HepG2 (cell line): Measurements from ENCODE around the gene HOXC11.

Experiments used
- ATAD3A ChIP-seq: sonication (generic); formaldehyde crosslinking; IDR thresholded peaks from 2 replicates; pipeline ENCODE4 v1.4.0; 2020; ENCODE audit warnings: missing genetic modification reagents
- CEBPB ChIP-seq: IDR thresholded peaks from 2 replicates; pipeline ENCODE4 v1.6.1; 2011; ENCODE audit warnings: low read depth, low read length, improper control_type of control experiment, borderline replicate concordance
- MAFK ChIP-seq, 2 experiments: IDR thresholded peaks in 1 of 2; conservative IDR thresholded peaks in 1 of 2; 2 replicates each; pipeline ENCODE4 v1.6.1; 2011; ENCODE audit warnings: improper control_type of control experiment in 2 of 2, low read length in 2 of 2
- SETDB1 ChIP-seq: sonication (generic); formaldehyde crosslinking; IDR thresholded peaks from 2 replicates; pipeline ENCODE4 v1.5.1; 2020; ENCODE audit warnings: missing genetic modification reagents, mild to moderate bottlenecking, borderline replicate concordance
- ZIK1 ChIP-seq: sonication (generic); formaldehyde crosslinking; IDR thresholded peaks from 2 replicates; pipeline ENCODE4 v1.5.0; 2020; ENCODE audit warnings: mild to moderate bottlenecking, low read depth, missing genetic modification reagents, borderline replicate concordance
- ZNF180 ChIP-seq: sonication (generic); formaldehyde crosslinking; IDR thresholded peaks from 2 replicates; pipeline ENCODE4 v1.4.0; 2020; ENCODE audit warnings: low read depth, missing genetic modification reagents, borderline replicate concordance

DNA sequence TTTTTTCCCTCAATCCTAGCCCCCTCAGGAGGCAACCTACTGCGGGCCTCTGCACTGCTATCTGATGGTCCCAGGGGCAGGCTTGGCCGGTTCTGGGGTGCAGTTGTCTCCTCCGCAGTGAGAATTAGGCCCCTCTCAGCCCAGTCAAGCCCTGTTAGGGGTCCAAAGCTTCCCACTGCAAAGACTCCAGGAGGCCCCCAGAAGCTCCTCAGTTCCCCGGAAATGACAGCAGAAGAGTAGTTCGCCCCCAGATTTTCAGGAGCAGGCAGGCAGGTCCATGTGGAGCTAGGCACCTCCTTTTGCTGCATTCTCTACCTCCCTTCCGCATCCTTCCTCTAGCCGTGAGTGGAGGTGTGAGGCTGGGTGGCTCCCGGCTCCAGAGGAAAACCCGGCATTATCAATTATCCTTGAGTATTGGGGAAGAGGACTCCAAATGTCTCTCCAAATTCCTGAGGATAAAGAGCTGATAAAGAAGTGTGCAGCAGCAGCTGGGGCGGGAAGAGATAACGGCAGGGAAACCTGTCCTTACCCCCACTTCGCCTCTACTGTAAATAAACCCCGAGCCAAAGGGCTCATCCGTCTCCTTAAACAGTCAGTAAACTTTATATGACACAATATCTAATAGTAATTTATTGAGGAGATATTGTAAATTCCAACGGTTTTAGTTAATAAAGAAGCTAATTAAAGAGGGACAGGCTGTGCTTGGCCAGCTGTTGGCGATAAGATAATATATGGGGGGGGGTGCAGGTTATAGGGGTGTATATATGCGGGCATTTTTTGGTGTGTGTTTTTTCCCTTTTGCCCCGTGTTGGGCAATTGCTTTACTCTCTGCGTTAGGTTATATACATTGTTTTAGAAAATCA is 18.9 kb upstream of the HOXC11 start:
- TF ChIP-seq MAFK (conservative IDR thresholded peaks at IDR 0.05 in 1 of 2, IDR thresholded peaks at IDR 0.05 in 1 of 2; ENCODE audit: low read length in 2 of 2) (no peak), ZIK1 (CRISPR knock-in tag) (no peak), CEBPB (no peak), ATAD3A (CRISPR knock-in tag) (no peak), SETDB1 (CRISPR knock-in tag) (no peak), ZNF180 (CRISPR knock-in tag) (no peak)
